Skin of body (tissue), 2 donors: ENCODE data around the gene TEDC1. TPM values are rescaled to one million over a fixed set of nuclear protein-coding genes. Genes with fewer than 3 reads are reported as not detected.

Experiments used
- DNase-seq: peaks from one replicate; lab custom pipeline; 2025; lab: John Stamatoyannopoulos, UW
- total RNA-seq: library from RNA; depleted of rRNA; stranded (reverse); fragments of >200 nt; gene quantifications from one replicate; pipeline ENCODE4 v1.2.3, GENCODE V29; 2014

The TEDC1 gene
- total RNA-seq, 1 donor from 2014 or later, result 5.5 TPM

DNA sequence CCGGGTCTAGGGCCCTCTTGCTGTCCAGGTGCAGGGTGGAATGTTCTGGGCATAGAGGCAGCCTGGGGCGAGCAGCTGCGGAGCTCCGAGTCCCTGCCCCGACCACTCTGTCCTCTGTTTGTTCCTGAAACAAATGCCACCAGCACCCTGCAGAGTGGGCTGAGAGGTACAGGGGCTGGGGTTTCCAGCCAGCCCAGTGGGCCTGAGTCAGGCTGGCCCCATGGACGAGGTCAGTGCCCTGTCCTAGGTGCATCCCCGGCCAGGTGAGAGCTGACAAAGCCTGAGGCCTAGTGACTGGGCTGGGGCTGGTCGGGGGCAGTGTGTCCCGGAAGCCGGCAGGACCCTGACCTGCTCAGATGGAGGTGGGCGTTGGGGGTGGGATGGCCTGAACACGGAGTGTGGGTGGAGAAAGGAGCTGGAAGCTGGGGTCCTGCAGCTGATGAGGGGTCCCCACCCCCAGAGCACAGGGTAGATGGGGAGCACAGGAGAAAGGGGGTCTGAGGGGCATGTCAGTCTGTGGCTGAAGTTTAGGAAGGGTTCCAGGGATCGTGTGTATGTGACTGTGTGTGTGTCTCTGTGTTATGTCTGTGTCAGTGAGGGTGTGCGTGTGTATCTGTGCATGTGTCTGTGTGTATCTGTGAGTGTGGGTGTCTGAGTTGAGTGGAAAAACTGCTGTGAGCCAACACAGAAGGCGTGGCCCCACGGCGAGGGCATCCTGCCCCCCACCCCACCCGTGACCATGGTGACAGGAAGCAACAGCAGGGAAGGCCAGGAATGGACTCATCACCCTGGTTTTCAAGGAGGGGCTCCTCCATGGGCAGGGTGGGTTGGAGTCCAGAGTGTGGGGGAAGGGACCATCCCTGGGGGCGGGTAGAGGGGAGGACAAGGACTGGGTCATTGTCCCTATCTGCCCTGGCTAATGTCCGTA, 6.7 kb upstream of the TEDC1 start:
- no peak for DNase-seq

DNA sequence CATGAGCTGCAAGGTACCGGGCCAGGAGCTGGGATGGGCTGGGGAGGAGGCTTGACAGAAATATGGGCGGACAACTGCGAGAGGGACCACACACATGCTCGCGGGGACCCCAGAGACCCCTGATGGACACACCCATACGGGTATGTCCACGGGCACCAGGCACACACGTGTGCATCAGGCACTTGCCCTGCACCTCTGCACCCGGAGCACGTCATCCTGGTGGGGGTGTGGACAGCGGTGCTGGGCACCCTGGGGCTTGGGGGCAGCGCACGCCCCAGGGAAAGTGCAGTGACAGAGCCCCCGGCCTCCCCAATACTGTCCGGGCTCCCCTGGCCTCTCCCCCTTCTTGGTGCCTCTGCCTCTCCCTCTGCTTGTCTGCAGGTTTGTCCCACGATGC, 6.1 kb upstream of the TEDC1 start:
- DNase-seq, result no peak

DNA sequence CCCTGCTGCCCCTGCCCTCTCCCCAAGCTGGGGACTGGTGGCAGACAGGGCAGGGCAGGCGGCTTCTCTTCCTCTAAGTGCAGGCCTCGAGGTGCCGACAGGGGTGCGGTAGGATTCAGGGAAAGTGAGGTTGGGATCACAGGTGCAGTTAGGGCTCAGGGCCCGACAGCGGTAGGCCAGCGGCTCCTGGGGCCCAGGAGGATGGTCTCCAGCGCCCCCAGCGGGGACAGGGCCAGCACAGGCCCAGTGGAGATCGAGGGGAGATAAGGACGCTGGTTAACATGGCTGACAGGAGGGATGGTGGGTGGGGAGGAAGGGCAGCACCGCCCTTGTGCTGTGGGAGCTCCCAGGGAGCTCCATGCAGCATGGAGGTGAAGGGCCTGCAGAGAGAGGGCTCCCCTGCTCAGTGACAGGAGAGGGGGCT, 5.3 kb upstream of the TEDC1 start:
- no peak for DNase-seq

- DNase-seq, result no peak
Observed at GRCh38 chr14:105486163-105486973, 4.7 kb upstream of the TEDC1 start, which contains the start of gene CRIP1. Gene CRIP1 (plus strand): TSS chr14:105486886. CDS start chr14:105487260, 374 bp downstream.

- DNase-seq, result peak; percentile 40
Observed at GRCh38 chr14:105486974-105487448, 4.0 kb upstream of the TEDC1 start.

DNA sequence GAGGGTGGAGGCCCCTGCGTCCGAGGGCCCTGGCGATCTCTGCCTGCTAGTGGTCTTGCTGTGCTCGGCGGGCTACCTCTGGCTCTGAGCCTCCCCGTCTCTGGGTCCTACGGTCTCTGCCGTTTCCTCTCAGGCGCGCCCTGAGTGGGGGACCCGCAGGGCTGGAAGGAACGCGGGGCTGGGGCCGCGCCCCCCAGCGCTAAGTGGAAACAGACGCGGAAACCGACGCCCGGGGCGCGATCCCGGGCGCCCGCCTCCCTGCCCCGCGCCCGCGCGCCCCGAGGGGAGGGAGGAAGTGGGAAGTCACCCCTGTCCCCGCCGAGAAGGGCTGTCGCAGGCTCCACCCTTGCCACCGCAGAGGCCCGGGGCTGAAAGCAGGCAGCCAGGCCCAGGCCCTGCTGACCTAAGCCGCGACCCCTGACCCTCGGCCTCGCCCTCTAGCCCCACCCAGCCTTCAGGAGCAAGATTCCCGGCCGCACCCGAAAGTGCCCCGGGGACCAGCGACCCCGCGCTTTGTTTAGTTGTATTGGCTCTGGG, 3.5 kb upstream of the TEDC1 start:
- peak; percentile 72 for DNase-seq

- no peak for DNase-seq
Observed at GRCh38 chr14:105487986-105488777, 2.9 kb upstream of the TEDC1 start.

DNA sequence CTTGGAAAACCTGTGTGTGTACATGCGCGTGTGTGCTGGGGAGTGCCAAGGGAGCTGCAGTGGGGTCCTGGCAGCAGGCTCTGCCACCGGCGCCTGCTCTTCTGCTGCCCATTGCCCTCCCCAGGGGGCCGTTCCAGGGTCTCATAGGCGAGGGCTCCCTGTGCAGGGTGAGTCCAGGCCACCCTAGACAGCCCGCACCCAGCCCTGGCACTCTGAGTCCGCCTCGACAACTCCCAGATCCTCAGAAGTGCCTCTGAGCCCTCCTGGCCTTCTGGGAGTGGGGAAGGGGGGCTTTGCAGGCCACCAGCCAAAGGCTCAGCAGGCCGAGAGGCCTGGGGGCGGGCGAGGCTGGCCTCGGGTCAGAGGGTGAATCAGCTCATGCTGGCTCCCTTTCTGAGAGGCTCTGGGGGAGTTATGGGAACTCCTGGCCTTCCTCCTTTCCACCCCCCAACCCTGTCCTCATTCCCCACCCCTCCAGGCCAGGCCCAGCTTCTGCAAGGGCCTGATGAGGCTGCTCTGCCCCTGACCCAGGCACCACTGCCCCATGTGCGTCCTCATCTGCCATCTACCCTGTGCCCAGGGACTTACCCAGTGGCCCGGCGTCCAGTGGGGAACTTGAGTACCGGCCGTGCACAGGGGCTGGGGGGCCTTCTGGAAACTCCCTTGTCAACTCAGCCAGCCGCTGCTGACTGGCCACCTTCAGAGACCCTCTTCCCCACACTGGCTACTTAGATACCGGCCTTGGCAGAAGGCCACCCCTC, 2.1 kb upstream of the TEDC1 start:
- DNase-seq, result no peak

DNA sequence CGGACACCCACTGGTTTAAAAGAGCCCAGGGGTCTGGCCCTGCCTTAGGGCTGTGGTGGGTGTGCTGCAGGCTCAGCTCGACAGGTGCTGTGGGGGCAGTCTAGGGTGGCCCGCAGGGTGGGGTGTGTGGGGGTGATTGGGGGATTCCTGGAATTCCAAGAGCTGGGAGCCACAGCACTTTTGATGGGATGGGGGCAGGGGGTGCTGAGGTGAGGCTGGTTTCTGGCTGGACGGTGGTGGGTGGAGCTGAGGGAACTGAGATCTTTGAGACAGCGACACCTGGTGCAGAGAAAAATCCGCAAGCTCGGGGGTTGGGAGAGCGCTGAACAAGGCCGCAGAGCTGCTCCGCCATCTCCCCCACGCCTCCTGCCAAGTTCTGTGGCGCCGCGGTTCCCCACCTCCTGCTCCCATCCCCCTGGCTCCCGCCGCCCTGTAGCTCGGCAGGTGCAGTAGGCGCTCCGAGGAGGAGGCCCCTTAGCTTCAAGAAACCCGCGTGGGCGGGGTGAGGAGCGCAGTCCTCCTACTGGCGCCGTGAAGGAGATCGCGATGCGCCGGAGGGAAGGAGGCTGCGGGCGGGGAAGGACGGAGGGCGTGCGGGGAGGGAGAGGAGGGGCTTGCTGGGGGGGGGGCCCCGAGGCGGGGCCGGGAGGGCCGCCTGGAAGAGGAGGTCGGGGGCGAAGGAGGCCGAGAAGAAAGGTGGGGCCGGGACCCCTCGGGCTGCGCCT, 1.3 kb upstream of the TEDC1 start:
- peak; percentile 93 for DNase-seq

GRCh38 chr14:105490267-105490571, 827 bp upstream of the TEDC1 start:
- no peak for DNase-seq

DNA sequence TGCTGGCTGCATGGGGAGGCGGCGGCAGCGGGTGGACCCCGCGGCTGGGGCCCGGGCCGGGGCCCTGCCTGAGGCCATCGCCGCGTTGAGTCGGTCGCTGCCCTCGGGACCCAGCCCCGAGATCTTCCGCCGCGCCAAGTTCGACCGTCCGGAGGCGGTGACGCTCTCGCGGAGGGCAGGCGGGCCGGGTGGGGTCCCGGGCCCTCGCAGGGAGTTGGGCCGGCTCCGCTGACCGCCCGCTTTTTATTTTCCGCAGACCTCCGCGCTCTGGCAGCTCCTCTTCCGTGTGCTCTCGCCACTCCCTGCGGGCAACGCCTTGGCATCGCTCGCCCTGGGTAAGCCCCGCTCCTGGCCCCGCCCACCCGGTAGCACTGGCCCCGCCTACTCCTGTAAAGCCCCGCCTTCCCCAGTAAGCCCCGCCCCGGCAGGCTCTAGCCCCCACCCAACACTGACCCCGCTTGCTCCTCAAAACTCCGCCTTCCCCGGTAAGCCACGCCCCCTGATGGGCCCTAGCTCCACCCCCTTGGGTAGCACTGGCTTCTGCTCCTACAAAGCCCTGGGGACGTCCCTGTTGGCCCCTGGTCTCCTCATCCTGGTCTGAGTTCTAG, 424 bp downstream of the TEDC1 start:
- DNase-seq, result peak; percentile 76

- no peak for DNase-seq
Observed at GRCh38 chr14:105492031-105492970, 1.3 kb downstream of the TEDC1 start.

- no peak for DNase-seq
Observed at GRCh38 chr14:105492971-105493871, 2.2 kb downstream of the TEDC1 start.

- no peak for DNase-seq
Observed at GRCh38 chr14:105493921-105494605, 3.0 kb downstream of the TEDC1 start.

GRCh38 chr14:105494606-105494929, 3.5 kb downstream of the TEDC1 start:
- DNase-seq, result no peak

DNA sequence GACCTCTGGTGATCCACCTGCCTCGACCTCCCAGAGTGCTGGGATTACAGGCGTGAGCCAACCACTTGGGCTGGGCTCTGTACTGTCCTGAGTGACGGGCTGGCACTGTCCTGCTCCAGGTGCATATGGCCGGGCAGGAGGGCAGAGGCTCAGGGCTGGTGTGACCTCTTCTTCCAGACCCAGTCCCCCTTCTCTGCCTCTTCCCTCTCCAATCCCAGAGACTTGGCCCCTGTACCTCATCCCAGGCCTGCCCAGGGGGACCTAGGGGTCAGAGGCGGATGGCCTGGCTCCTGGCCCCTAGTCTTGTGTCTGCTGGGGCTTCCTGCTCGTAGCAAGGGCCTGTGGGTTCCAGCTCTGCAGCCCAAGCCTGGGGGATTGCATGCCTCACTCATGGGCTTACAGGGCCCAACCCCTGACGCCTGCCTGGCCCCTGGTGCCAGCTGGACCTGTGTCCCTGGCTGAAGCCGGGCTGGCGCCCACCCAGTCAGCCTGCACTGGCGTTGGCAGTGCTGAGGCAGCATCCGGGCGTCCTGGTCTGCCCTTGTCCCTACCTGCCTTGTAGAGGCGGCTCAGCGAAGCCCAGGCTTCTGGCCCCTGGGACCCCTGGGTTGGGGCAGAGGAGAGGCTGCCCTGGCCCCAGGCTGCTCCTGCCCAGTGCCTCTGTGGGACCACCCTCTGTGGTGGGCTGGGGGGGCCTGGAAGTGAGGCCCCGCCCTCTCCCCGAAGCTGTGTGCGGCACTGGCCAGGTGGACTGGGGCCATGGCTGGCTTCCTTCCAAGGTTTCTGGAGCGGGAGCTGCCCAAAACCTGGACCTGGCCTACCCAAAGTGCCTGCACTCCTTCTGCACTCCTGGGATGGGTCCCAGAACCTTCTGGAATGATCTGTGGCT, 4.3 kb downstream of the TEDC1 start:
- DNase-seq, result no peak
